CD4-positive, alpha-beta T cell treated with Interleukin-10 for 1 hour (primary cell): ENCODE measurements around the gene SLC16A8.
"Not testable (repeated sequence)": the region's sequence is repeated elsewhere in the genome, so short reads cannot be mapped to it uniquely, and the experiment has no call there.

ENCODE experiments used
- DNase-seq: peaks from one replicate; pipeline ENCODE4 v3.0.0-alpha.2; 2020

Gene SLC16A8

GRCh38 chr22:38083931-38084631 lies at the start of gene SLC16A8:
Gene SLC16A8, minus strand, starts transcription at chr22:38084184. Its CDS starts 1,311 bp downstream, at chr22:38082873.
- no peak for DNase-seq

GRCh38 chr22:38133331-38133730 lies 49.3 kb upstream of the SLC16A8 start:
- DNase-seq = no peak

- no peak for DNase-seq
Measured at GRCh38 chr22:38132794-38133193, 48.8 kb upstream of the SLC16A8 start.

GRCh38 chr22:38132136-38132535 lies 48.2 kb upstream of the SLC16A8 start:
- no peak for DNase-seq

- no peak for DNase-seq
Measured at GRCh38 chr22:38131399-38131798, 47.4 kb upstream of the SLC16A8 start.

GRCh38 chr22:38129856-38130255 lies 45.9 kb upstream of the SLC16A8 start:
- DNase-seq = no peak

- DNase-seq = no peak
Measured at GRCh38 chr22:38129021-38129420, 45.0 kb upstream of the SLC16A8 start.

GRCh38 chr22:38127869-38128268 lies 43.9 kb upstream of the SLC16A8 start:
- DNase-seq = no peak

GRCh38 chr22:38126928-38127668 lies 43.1 kb upstream of the SLC16A8 start:
- no peak for DNase-seq

GRCh38 chr22:38125751-38126201 lies 41.8 kb upstream of the SLC16A8 start:
- DNase-seq = no peak

GRCh38 chr22:38125038-38125610 lies 41.1 kb upstream of the SLC16A8 start:
- no peak for DNase-seq

GRCh38 chr22:38124236-38124974 lies 40.4 kb upstream of the SLC16A8 start:
- no peak for DNase-seq

GRCh38 chr22:38122616-38123015 lies 38.6 kb upstream of the SLC16A8 start:
- no peak for DNase-seq

GRCh38 chr22:38120359-38121110 lies 36.6 kb upstream of the SLC16A8 start:
- no peak for DNase-seq

- DNase-seq = not testable (repeated sequence)
Measured at GRCh38 chr22:38118747-38119146, 34.8 kb upstream of the SLC16A8 start.

- DNase-seq = no peak
Measured at GRCh38 chr22:38118182-38118581, 34.2 kb upstream of the SLC16A8 start.

- not testable (repeated sequence) for DNase-seq
Measured at GRCh38 chr22:38117556-38117955, 33.6 kb upstream of the SLC16A8 start.

- no peak for DNase-seq
Measured at GRCh38 chr22:38115423-38116205, 31.6 kb upstream of the SLC16A8 start.

- peak; percentile 78 for DNase-seq
Measured at GRCh38 chr22:38114484-38115398, 30.8 kb upstream of the SLC16A8 start.

GRCh38 chr22:38112381-38112780 lies 28.4 kb upstream of the SLC16A8 start:
- no peak for DNase-seq
